Measurements from ENCODE around the gene PDGFA.

The PDGFA gene

DNA sequence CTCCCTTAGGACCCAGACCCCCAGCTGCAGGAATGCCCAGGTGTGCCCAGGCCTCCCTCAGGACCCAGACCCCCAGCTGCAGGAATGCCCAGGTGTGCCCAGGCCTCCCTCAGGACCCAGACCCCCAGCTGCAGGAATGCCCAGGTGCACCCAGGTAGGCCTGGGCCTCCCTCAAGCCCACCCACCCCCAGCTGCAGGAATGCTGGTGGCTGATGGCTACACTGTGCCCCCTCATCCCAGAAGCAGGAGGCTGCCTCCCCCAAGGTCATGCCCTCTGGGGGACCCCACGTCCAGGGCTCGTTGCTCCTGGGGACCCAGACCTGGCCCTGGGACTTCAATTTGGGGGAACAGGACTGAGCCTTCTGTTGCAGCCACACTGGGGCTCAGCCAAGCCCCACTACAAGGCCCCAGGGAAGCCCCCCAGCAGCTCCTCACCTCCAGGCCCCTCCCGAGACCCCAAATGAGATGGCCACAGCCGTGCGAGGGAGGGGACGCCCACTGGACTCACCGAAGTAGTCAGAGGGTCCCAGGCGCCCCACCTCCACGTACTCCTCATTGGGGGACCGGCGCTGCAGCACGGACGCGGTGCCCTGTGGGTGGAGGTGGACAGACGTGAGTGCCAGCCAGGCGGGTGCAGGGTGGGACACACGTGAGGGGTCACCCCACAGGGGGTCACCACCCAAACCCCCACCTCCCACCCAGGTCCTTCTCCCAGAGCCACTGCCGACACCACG lies 31.4 kb upstream of the PDGFA start:
- no peak for DNase-seq (ENCODE audit: low read depth)
- TF ChIP-seq, protein P1, sequence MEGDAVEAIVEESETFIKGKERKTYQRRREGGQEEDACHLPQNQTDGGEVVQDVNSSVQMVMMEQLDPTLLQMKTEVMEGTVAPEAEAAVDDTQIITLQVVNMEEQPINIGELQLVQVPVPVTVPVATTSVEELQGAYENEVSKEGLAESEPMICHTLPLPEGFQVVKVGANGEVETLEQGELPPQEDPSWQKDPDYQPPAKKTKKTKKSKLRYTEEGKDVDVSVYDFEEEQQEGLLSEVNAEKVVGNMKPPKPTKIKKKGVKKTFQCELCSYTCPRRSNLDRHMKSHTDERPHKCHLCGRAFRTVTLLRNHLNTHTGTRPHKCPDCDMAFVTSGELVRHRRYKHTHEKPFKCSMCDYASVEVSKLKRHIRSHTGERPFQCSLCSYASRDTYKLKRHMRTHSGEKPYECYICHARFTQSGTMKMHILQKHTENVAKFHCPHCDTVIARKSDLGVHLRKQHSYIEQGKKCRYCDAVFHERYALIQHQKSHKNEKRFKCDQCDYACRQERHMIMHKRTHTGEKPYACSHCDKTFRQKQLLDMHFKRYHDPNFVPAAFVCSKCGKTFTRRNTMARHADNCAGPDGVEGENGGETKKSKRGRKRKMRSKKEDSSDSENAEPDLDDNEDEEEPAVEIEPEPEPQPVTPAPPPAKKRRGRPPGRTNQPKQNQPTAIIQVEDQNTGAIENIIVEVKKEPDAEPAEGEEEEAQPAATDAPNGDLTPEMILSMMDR (IDR thresholded peaks at IDR 0.05; ENCODE audit: control insufficient read depth, insufficient read depth, low read depth, low read length, missing control alignments), result no peak
- H3K4me3 ChIP-seq (ENCODE audit: control insufficient read depth, low read depth, low read length), result no peak overlapping the region

DNA sequence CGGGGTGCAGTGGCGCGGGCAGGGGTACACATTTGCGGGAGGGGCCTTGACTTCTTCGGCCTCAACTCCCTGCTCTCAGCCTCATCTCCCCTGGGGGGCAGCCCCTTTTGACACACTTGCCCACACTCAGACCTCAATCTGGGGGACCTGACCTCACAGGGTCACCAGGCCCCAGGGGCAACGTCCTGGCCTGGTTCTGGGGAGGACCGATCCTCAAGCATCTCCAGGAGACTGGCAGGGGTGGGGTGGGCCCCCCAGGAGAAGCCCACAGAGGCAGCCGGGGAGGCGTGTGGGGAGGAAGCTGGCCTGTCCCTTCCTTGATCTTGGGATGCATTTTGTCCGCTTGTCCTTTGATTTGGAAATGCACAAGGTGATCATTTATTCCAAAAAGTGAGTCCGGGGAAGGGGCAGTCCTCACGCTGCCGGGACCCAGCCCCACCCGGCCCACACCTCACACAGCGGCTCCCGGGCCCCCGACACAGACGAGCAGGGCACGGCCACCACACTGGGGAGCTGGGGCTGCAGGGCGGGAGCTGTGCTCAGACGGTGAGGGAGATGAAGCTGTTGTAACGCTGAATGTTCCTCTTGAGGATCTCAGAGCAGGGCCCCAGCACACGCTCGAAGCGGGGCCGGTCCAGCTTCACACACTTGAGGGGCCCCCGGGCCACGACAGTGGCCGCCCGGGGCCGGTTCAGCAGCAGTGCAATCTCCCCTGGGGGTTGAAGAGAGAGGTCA lies 30.4 kb upstream of the PDGFA start:
- no peak for DNase-seq (ENCODE audit: low read depth)
- TF ChIP-seq, protein P1 (IDR thresholded peaks at IDR 0.05; ENCODE audit: control insufficient read depth, insufficient read depth, low read depth, low read length, missing control alignments), result no peak
- no peak overlapping the region for H3K4me3 ChIP-seq (ENCODE audit: control insufficient read depth, low read depth, low read length)

DNA sequence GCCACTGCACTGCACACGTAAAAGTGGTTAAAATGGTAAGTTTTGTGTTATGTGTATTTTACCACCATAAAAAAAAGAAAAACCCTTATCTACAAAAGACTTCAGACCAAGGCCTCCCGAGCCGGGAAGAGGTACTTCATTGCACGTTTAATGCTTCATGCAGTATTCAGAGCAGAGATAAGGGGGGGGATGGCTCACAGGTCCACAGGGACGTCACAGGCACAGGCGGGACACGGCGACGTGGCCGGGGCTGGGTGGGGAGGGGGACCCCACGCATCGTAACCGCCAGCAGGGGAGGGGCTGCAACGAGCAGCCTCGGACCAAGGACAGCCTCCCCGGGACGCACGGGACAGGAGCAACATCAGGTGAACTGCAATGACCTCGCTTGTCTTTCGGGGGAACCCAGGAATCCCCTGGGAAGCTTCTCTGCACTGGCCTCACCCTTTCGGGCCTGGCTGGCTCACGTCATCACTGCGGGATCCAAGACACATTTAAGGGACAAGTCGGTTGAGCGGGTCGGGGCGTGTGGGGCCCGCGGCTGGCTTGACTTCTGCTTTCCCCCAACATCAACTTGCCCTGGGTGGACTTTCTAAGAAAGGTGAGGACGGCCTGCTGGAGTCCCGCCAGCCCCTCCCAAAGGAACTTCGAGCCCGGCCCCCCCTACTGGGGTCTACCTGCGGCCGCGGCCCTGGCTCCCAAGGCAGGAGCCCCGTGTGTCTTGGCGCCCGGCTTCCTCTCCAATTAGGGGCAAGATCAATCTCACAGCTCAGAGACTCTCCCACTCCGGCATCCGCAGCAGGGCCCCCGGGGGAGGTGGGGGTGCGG lies 29.6 kb upstream of the PDGFA start:
- TF ChIP-seq, protein P1 (IDR thresholded peaks at IDR 0.05; ENCODE audit: control insufficient read depth, insufficient read depth, low read depth, low read length, missing control alignments), result no peak
- H3K4me3 ChIP-seq (ENCODE audit: control insufficient read depth, low read depth, low read length), result no peak overlapping the region
- DNase-seq (ENCODE audit: low read depth), result no peak

DNA sequence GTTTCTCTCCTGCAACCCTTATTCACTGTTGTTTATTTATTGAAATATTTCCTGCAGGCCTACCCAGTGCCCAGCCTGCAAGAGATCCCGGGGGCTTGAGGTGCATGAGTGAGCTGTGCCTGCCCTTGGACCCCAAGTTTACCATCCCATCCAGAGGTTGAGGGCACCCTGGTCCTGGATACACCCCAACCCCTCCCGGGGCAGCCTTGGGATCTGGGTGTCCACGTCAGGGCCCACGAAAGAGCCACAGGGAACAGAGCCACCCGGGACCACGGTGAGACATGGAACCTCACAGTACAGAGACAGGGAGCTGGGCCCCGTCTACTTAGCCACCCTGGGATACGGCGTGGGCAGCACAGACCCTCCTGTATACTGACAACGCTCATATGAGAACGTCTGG lies 28.8 kb upstream of the PDGFA start:
- H3K4me3 ChIP-seq (ENCODE audit: control insufficient read depth, low read depth, low read length), result no peak overlapping the region
- no peak for DNase-seq (ENCODE audit: low read depth)
- TF ChIP-seq, protein P1 (IDR thresholded peaks at IDR 0.05; ENCODE audit: control insufficient read depth, insufficient read depth, low read depth, low read length, missing control alignments), result no peak

DNA sequence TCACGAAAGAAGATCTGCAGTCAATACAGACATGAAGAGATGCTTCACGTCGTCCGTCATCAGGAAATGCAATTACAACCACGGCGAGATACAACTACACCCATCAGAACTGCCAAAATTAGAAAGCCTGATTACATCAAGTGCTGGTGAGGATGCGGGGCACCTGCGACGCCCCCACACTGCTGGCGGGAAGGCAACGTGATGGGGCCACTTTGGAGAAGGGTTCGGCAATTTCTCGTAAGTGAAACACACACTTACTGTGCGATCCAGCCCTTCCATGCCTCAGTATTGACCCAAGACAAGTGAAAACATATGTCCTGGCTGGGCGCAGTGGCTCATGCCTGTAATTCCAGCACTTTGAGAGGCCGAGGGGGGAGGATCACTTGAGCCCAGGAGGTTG lies 25.8 kb upstream of the PDGFA start:
- no peak for DNase-seq (ENCODE audit: low read depth)
- TF ChIP-seq, protein P1 (IDR thresholded peaks at IDR 0.05; ENCODE audit: control insufficient read depth, insufficient read depth, low read depth, low read length, missing control alignments), result no peak
- H3K4me3 ChIP-seq (ENCODE audit: control insufficient read depth, low read depth, low read length), result no peak overlapping the region

DNA sequence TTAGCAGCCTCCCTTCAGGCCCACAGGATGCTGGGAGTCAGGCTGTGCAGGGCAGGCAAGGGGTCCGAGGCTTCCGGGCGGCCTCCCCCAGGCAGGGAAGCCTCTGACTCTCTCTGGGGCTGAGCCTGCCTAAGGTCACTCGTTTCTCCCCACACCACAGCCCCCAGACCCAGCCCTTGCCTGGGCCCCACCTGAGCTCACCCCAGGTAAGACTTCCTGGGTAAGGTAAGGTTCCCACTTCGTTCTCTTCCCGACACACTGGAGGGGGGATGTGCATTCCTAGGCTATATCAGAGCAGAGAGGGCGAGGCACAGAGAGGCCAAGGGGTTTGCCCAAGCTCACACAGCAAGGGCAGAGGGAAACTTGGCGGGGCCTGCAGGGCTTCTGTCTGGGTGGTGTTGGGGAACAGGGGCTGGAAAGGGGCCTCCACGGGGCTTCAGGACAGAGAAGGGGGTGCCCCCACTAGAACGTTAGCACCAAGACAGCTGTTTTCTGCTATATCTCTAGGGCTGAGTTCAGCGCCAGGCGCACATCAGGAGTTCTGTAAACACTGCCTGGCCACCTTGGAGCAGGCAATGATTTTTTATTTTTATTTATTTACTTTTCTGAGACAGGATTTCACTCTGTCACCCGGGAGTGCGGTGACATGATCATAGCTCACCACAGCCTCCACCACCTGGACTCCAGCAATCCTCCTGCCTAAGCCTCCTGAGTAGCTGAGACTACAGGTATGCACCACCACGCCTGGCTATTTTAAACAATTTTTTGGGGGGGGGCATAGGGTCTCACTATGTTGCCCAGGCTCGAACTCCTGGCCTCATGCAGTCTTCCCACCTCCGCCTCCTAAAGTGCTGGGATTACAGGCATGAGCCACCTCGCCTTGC lies 24.9 kb upstream of the PDGFA start:
- H3K4me3 ChIP-seq (ENCODE audit: control insufficient read depth, low read depth, low read length), result no peak overlapping the region
- TF ChIP-seq, protein P1 (IDR thresholded peaks at IDR 0.05; ENCODE audit: control insufficient read depth, insufficient read depth, low read depth, low read length, missing control alignments), result no peak
- no peak for DNase-seq (ENCODE audit: low read depth)

All from AG09309 (cell line).